A673 (cell line): ENCODE results near the gene ANKRD23.

ENCODE experiments used
- EZH2 ChIP-seq: fragments of 200-600 bp; sonication (generic); IDR thresholded peaks from 2 replicates; pipeline ENCODE4 v1.6.1; 2017; ENCODE audit warnings: borderline replicate concordance, low read depth, mild to moderate bottlenecking, mixed read lengths, antibody characterized with exemption, low read length; ENCODE audit not compliant: poor library complexity, severe bottlenecking
- TF ChIP-seq, protein P1 (sequence below): fragments of 300-800, 200-600 bp; sonication (generic); conservative IDR thresholded peaks from 2 replicates; pipeline ENCODE4 v1.5.1; 2017; ENCODE audit warnings: low read depth, mild to moderate bottlenecking, antibody characterized with exemption, low read length, moderate library complexity, mixed read lengths

DNA sequence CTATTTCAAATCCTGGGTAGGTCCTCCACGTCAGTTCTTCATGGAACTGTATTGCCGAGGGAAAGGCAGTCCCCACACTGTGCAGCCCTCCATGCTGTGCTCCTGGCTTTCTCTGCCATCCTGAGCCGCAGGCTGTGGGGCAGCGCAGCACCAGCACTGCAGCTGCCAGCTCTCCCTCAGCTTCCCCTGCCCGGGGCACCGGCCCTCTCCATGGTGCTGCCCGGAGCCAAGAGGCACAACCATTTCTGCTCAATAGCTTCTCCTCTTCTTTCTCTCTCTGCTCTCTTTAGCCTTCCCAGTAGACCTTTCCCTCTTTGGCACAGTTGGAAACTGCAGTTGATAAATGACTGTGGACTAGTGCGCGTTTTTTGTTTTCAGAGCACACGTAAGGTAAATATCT, 12.1 kb downstream of the ANKRD23 start:
- TF ChIP-seq, protein P1, sequence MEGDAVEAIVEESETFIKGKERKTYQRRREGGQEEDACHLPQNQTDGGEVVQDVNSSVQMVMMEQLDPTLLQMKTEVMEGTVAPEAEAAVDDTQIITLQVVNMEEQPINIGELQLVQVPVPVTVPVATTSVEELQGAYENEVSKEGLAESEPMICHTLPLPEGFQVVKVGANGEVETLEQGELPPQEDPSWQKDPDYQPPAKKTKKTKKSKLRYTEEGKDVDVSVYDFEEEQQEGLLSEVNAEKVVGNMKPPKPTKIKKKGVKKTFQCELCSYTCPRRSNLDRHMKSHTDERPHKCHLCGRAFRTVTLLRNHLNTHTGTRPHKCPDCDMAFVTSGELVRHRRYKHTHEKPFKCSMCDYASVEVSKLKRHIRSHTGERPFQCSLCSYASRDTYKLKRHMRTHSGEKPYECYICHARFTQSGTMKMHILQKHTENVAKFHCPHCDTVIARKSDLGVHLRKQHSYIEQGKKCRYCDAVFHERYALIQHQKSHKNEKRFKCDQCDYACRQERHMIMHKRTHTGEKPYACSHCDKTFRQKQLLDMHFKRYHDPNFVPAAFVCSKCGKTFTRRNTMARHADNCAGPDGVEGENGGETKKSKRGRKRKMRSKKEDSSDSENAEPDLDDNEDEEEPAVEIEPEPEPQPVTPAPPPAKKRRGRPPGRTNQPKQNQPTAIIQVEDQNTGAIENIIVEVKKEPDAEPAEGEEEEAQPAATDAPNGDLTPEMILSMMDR, result no peak
- TF ChIP-seq EZH2, result no peak
